ENCODE data around the gene HERC5.

HERC5 gene

GRCh38 chr4:88448889-88449288 is 8.0 kb upstream of the HERC5 start:
- TF ChIP-seq CTCF (conservative IDR thresholded peaks at IDR 0.05): no peak
- H3K27ac ChIP-seq: no peak overlapping the region

- H3K27ac ChIP-seq: no peak overlapping the region
- TF ChIP-seq CTCF (conservative IDR thresholded peaks at IDR 0.05): no peak
Observed at GRCh38 chr4:88449290-88449689, 7.6 kb upstream of the HERC5 start.

GRCh38 chr4:88451205-88451604 is 5.7 kb upstream of the HERC5 start:
- no peak overlapping the region for H3K27ac ChIP-seq
- TF ChIP-seq CTCF (conservative IDR thresholded peaks at IDR 0.05): no peak

GRCh38 chr4:88452912-88453311 is 4.0 kb upstream of the HERC5 start:
- H3K27ac ChIP-seq: no peak overlapping the region
- TF ChIP-seq CTCF (conservative IDR thresholded peaks at IDR 0.05): no peak

- H3K27ac ChIP-seq: peak overlapping the region; percentile 22; the same call in 1 of the 2 replicates
- TF ChIP-seq CTCF (conservative IDR thresholded peaks at IDR 0.05): no peak
Observed at GRCh38 chr4:88457307-88458103, 586 bp downstream of the HERC5 start.

- no peak overlapping the region for H3K27ac ChIP-seq
- TF ChIP-seq CTCF (conservative IDR thresholded peaks at IDR 0.05): no peak
Observed at GRCh38 chr4:88458104-88458740, 1.3 kb downstream of the HERC5 start.

GRCh38 chr4:88465653-88466192 is 8.8 kb downstream of the HERC5 start:
- H3K27ac ChIP-seq: no peak overlapping the region
- no peak for TF ChIP-seq CTCF (conservative IDR thresholded peaks at IDR 0.05)
